Thoracic aorta (tissue), 2 donors: ENCODE data around the gene HSD17B12. TPM values are rescaled to one million over a fixed set of nuclear protein-coding genes. Genes with fewer than 3 reads are reported as not detected.

Experiments
- ATAC-seq: fragments of 150-250 bp; one replicate; pipeline ENCODE4 v1.8.0; 2017; ENCODE audit warnings: low read depth; ENCODE audit not compliant: insufficient number of reproducible peaks, low FRiP score
- DNase-seq: peaks from one replicate; pipeline ENCODE4 v3.0.0-alpha.2; 2020; ENCODE audit warnings: low spot score
- H3K27ac ChIP-seq, 2 donors: fragments of 200-600 bp; sonication (generic); 1 replicate in 1 of 2; 2 replicates in 1 of 2; pipeline ENCODE4 v1.5.1; 2016; ENCODE audit warnings: mild to moderate bottlenecking in 2 of 2, moderate library complexity in 2 of 2
- H3K27me3 ChIP-seq: fragments of 200-600 bp; sonication (generic); replicated peaks from 2 replicates; pipeline ENCODE4 v1.6.0; 2016; ENCODE audit warnings: mild to moderate bottlenecking; ENCODE audit not compliant: insufficient read depth
- H3K36me3 ChIP-seq: fragments of 200-600 bp; sonication (generic); one replicate; pipeline ENCODE4 v1.5.1; 2016
- H3K4me1 ChIP-seq, 2 donors: fragments of 200-600 bp; sonication (generic); 1 replicate in 1 of 2; 2 replicates in 1 of 2; pipeline versions ENCODE4 v1.5.1 to v1.6.0; 2016; ENCODE audit warnings: low read depth in 2 of 2, mild to moderate bottlenecking in 1 of 2; ENCODE audit not compliant: control insufficient read depth in 1 of 2
- H3K4me3 ChIP-seq: fragments of 200-600 bp; sonication (generic); 2 replicates; pipeline ENCODE4 v1.5.1; 2016; ENCODE audit warnings: mild to moderate bottlenecking
- H3K9me3 ChIP-seq: fragments of 200-600 bp; sonication (generic); 2 replicates; pipeline ENCODE4 v1.5.1; 2016
- total RNA-seq, 2 donors: library from RNA; depleted of rRNA; stranded (reverse); fragments of >200 nt; gene quantifications; one replicate each; pipeline versions ENCODE4 v1.1.0 to v1.2.3, GENCODE V29; 2016
- TF ChIP-seq, protein P1 (sequence below): fragments of 200-600 bp; sonication (generic); IDR thresholded peaks from one replicate; pipeline ENCODE4 v1.5.1; 2019; ENCODE audit warnings: antibody characterized with exemption

HSD17B12 gene
- total RNA-seq, 2 donors from 2014 or later = 91.7 to 97.4 TPM

DNA sequence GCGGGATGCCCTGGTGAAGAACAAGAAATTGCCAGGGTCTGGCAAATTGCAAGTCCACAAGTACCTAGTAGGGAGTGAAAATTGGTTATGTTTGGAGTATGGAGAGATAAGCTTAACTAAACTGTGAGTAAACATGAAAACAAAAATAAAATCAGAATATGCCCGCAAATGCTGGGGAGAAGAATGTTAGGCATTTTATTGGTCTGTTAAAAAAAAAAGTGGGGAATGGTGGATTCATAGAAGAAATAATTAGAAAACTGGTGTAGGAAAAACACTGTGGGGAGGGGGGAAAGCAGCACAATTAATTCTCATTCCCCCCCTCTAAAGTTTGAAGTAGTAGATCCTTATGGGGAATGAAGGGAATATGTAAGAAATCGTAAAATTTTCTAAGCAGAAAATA lies 40.6 kb upstream of the HSD17B12 start:
- no peaks in the 10 kb centered on the region for H3K9me3 ChIP-seq
- no peak overlapping the region for H3K4me3 ChIP-seq
- TF ChIP-seq, protein P1, sequence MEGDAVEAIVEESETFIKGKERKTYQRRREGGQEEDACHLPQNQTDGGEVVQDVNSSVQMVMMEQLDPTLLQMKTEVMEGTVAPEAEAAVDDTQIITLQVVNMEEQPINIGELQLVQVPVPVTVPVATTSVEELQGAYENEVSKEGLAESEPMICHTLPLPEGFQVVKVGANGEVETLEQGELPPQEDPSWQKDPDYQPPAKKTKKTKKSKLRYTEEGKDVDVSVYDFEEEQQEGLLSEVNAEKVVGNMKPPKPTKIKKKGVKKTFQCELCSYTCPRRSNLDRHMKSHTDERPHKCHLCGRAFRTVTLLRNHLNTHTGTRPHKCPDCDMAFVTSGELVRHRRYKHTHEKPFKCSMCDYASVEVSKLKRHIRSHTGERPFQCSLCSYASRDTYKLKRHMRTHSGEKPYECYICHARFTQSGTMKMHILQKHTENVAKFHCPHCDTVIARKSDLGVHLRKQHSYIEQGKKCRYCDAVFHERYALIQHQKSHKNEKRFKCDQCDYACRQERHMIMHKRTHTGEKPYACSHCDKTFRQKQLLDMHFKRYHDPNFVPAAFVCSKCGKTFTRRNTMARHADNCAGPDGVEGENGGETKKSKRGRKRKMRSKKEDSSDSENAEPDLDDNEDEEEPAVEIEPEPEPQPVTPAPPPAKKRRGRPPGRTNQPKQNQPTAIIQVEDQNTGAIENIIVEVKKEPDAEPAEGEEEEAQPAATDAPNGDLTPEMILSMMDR = no peak
- H3K36me3 ChIP-seq = no peaks in the 10 kb centered on the region
- H3K27ac ChIP-seq = no peak overlapping the region
- H3K27me3 ChIP-seq = peaks cover 3% of the 10 kb centered on the region
- peaks cover 0 to 10% of the 10 kb centered on the region in 2 donors for H3K4me1 ChIP-seq
- ATAC-seq = no peak
- no peak for DNase-seq

DNA sequence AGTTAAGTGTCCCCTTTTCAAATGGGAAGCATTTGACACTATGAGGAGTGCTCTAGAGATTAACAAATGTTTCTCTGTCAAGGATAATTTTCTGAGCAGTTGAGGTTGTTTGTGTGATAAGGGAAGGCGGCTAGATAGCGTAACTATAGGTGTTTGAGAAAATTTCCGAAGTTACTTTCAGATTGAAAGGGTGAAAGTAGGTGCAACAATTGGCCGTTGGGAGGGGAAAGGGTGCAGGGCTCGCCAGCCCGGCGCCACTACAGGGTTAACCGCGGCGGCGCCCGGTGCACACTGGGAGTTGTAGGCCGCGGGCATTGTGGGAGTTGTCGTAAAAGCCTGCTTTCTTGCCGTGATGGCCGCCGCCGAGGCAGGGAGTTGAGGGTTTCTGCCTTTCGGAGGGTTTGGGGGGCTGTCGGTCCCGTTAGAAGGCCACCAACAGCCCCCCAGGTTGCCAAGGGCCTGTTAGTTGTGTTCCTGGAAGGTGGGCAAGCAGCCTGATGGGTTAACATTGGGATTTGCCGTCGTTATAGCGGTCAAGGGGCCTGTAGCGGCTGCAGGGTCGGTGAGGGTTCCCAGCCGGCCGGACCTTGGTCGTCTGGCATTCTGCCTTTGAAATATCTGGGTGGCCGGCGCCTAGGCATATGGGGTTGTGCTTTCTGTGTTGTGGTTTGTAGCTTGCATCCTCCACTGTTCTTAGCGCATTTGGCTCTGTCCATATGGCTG lies 36.5 kb upstream of the HSD17B12 start:
- H3K4me3 ChIP-seq = peak overlapping the region; percentile 97
- H3K27ac ChIP-seq = peak overlapping the region; percentile 30 to 43
- DNase-seq = peak; percentile 47
- ATAC-seq = peak; percentile 84
- TF ChIP-seq, protein P1 = no peak
- H3K36me3 ChIP-seq = no peaks in the 10 kb centered on the region
- H3K27me3 ChIP-seq = no peaks in the 10 kb centered on the region
- no peaks in the 10 kb centered on the region for H3K9me3 ChIP-seq
- peaks cover 0 to 14% of the 10 kb centered on the region in 2 donors for H3K4me1 ChIP-seq

DNA sequence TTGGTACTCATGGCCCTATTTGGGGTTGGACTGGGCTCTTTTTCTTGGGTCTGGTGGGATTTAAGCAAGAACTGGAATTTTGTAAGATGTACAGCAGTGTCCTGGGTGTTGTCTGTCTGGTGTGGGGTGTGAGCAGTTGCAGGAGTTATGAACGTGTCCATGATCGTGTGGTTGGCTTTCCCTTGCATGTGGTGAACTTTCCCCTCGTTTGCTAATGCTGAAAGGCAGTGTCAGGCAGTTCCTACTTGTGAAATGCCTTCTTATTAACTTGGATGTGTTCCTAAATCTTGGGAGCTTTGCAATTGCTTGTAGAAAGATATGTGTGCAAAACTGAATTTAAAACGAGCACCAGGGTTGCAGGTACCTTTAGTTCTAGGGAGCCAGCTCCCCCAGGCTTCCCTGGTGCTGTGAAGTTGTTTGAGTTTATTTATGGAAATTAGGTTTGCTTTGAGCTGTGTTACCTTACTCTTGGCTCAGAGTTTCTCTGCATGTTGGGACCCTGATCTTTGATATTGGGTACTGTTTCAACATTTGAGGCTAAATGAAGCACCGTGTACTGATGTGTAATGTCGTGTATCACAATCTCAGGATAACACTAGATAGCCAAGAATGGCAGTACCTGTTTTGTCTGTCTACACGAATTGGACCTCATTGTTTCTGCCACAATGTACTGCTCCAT lies 35.8 kb upstream of the HSD17B12 start:
- peak overlapping the region; percentile 97 for H3K4me3 ChIP-seq
- ATAC-seq = no peak
- no peaks in the 10 kb centered on the region for H3K9me3 ChIP-seq
- H3K27ac ChIP-seq = peak overlapping the region in 1 of 2 donors; percentile 43
- H3K36me3 ChIP-seq = peaks cover 1% of the 10 kb centered on the region
- TF ChIP-seq, protein P1 = no peak
- H3K4me1 ChIP-seq = peaks cover 0 to 14% of the 10 kb centered on the region in 2 donors
- no peaks in the 10 kb centered on the region for H3K27me3 ChIP-seq
- DNase-seq = no peak

DNA sequence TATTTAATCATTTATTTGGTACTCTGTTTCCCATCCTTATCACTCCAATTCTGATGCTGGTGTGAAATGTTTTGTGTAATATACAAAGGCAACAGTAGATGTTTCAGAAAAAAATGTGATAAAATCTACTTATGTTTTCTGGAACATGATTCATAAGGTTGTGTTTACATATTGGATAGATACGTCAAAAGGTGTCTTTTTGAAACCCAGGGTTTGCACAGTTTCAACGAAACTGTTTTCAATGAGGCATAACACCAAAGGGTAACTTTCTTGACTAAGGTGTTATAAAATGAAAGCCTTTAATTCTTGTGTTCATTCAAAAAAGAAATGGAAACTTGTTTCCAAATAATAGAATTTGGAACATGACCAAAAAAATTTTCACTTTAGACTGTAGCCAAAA lies 33.8 kb upstream of the HSD17B12 start:
- DNase-seq (no peak), ATAC-seq (no peak)
- H3K27me3 ChIP-seq = no peaks in the 10 kb centered on the region

DNA sequence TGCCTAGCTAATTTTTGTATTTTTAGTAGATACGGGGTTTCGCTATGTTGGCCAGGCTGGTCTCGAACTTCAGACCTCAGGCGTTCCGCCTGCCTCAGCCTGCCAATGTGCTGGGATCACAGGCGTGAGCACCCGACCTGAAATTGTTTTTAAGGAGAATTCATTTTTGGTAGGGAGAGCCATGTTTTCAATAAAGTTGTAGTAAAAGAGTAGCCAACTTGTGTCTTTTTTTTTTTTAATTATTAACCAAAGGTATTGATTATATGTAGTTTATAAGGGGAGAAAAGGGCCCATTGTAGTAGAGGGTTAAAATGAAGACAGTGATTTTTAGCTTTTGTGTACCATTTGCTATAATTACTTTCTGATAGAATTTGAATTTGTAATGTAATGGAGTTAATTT lies 31.6 kb upstream of the HSD17B12 start:
- DNase-seq = no peak
- Histone ChIP-seq H3K9me3 (no peaks in the 10 kb centered on the region), H3K36me3 (peaks cover 4% of the 10 kb centered on the region), H3K27ac (no peak overlapping the region), H3K4me3 (no peak overlapping the region), H3K4me1 (peaks cover 0 to 9% of the 10 kb centered on the region in 2 donors), H3K27me3 (no peaks in the 10 kb centered on the region)
- no peak for ATAC-seq
- TF ChIP-seq, protein P1 = no peak

More for the DNA sequence above, 33.8 kb upstream of the HSD17B12 start:
- Histone ChIP-seq H3K4me1 (peaks cover 0 to 14% of the 10 kb centered on the region in 2 donors), H3K9me3 (no peaks in the 10 kb centered on the region), H3K36me3 (peaks cover 4% of the 10 kb centered on the region), H3K27ac (no peak overlapping the region), H3K4me3 (no peak overlapping the region)
- TF ChIP-seq, protein P1 = no peak
